ENCODE results near the gene AGR3. TPM values are rescaled to one million over a fixed set of nuclear protein-coding genes. Genes with fewer than 3 reads are reported as not detected.

The AGR3 gene
- not detected in 2 replicates for total RNA-seq

DNA sequence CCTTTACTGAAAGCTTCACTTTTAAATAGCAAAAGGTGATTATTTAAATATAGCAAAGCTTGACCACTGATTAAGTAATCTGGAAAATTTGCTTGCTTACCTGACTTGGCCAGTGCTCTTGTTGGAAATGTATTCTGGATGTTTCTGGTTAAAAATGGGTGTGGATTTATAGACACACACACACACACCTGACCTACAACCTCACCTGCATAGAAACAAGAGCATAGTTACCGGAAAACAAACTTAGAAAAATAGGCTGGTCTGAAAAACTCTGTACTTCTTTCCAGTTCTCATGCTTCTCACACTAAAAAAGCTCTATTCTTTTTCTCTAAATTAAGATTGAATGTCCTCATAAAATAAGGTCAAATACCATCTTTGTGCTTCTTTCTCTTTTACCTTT lies at the start of gene AGR3:
AGR3 (minus strand) TSS at position 140 of the 400 bp plus-strand sequence. CDS start 3,365 bp downstream, outside the sequence.
- Histone ChIP-seq H3K27ac (ENCODE audit: low read depth, low read length) (no peak within 1 kb of the TSS), H3K9me3 (ENCODE audit: low read depth, low read length) (no peaks in the 10 kb centered on the region), H3K79me2 (ENCODE audit: insufficient read depth, low read length) (no peaks in the 10 kb centered on the region), H3K4me1 (ENCODE audit: insufficient read depth, low read length) (no peaks in the 10 kb centered on the region), H2AFZ (ENCODE audit: low read length) (peak within 1 kb of the TSS; percentile 46), H3K4me3 (ENCODE audit: insufficient read depth, low read length) (no peak within 1 kb of the TSS), H4K20me1 (ENCODE audit: insufficient read depth, low read length) (no peaks in the 10 kb centered on the region), H3K36me3 (ENCODE audit: insufficient read depth, low read length) (no peaks in the 10 kb centered on the region), H3K27me3 (ENCODE audit: insufficient read depth, low read length) (no peaks in the 10 kb centered on the region), H3K4me2 (ENCODE audit: insufficient read depth, low read length) (no peak within 1 kb of the TSS)
- DNase-seq (ENCODE audit: insufficient read length, low spot score, missing footprints), result no peak
- TF ChIP-seq, protein P1, sequence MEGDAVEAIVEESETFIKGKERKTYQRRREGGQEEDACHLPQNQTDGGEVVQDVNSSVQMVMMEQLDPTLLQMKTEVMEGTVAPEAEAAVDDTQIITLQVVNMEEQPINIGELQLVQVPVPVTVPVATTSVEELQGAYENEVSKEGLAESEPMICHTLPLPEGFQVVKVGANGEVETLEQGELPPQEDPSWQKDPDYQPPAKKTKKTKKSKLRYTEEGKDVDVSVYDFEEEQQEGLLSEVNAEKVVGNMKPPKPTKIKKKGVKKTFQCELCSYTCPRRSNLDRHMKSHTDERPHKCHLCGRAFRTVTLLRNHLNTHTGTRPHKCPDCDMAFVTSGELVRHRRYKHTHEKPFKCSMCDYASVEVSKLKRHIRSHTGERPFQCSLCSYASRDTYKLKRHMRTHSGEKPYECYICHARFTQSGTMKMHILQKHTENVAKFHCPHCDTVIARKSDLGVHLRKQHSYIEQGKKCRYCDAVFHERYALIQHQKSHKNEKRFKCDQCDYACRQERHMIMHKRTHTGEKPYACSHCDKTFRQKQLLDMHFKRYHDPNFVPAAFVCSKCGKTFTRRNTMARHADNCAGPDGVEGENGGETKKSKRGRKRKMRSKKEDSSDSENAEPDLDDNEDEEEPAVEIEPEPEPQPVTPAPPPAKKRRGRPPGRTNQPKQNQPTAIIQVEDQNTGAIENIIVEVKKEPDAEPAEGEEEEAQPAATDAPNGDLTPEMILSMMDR (IDR thresholded peaks at IDR 0.05; ENCODE audit: extremely low read depth, low read depth, low read length), result no peak

DNA sequence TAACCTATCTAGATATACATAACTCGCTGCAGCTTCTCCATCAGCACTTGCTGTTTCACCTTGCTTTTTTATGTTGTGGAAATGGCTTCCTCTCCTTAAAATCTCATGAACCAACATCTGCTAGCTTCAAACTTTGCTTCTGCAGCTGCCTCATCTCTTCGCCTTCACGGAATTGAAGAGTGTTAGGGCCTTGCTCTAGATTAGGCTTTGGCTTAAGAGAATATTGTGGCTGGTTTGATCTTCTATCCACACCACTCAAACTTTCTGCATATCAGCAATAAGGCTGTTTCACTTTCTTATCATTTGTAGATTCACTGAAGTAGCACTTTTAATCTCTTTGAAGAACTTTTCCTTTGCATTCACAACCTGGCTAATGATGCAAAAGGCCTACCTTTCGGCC lies 49.2 kb upstream of the AGR3 start:
- TF ChIP-seq, protein P1 (IDR thresholded peaks at IDR 0.05; ENCODE audit: extremely low read depth, low read depth, low read length), result no peak
- H3K27me3 ChIP-seq (ENCODE audit: insufficient read depth, low read length), result no peaks in the 10 kb centered on the region
- no peak overlapping the region for H2AFZ ChIP-seq (ENCODE audit: low read length)
- DNase-seq (ENCODE audit: insufficient read length, low spot score, missing footprints), result no peak
- no peaks in the 10 kb centered on the region for H3K9me3 ChIP-seq (ENCODE audit: low read depth, low read length)
- no peaks in the 10 kb centered on the region for H3K36me3 ChIP-seq (ENCODE audit: insufficient read depth, low read length)
- H3K79me2 ChIP-seq (ENCODE audit: insufficient read depth, low read length), result no peaks in the 10 kb centered on the region
- no peaks in the 10 kb centered on the region for H4K20me1 ChIP-seq (ENCODE audit: insufficient read depth, low read length)
- H3K4me2 ChIP-seq (ENCODE audit: insufficient read depth, low read length), result no peak overlapping the region
- H3K4me3 ChIP-seq (ENCODE audit: insufficient read depth, low read length), result no peak overlapping the region
- peaks cover 20% of the 10 kb centered on the region for H3K4me1 ChIP-seq (ENCODE audit: insufficient read depth, low read length)
- no peak overlapping the region for H3K27ac ChIP-seq (ENCODE audit: low read depth, low read length)

DNA sequence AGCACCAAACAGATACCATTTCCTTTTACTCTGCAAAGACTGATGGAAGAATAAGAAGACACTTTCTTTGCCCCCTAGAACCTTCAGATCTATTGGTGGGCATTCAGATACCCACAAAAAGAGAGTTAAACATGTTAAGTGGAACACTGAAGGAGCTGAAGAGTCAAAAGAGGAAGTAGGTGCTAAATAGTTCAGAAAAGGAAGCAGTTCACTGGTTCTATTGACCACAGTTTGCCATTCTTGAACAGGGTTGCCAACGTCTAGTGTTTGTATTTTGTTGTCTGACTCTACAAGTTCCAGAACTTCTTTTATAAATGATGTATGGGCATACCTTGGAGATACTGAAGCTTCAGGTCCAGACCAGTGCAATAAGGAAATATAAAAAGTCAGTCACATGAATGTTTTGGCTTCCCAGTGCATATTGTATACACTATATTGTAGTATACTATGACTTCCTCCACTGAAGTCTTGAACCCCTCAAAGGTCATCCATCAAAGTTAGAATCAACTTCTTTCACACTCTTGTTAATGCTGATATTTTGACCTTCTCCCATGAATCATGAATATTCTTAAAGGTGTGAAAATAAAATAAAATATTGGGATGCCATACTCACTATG lies 47.5 kb upstream of the AGR3 start:
- Histone ChIP-seq H3K36me3 (ENCODE audit: insufficient read depth, low read length) (no peaks in the 10 kb centered on the region), H2AFZ (ENCODE audit: low read length) (peak overlapping the region; percentile 21), H3K27me3 (ENCODE audit: insufficient read depth, low read length) (no peaks in the 10 kb centered on the region), H3K4me1 (ENCODE audit: insufficient read depth, low read length) (peaks cover 7% of the 10 kb centered on the region), H3K4me3 (ENCODE audit: insufficient read depth, low read length) (no peak overlapping the region), H3K9me3 (ENCODE audit: low read depth, low read length) (no peaks in the 10 kb centered on the region), H3K79me2 (ENCODE audit: insufficient read depth, low read length) (no peaks in the 10 kb centered on the region), H4K20me1 (ENCODE audit: insufficient read depth, low read length) (no peaks in the 10 kb centered on the region), H3K27ac (ENCODE audit: low read depth, low read length) (no peak overlapping the region), H3K4me2 (ENCODE audit: insufficient read depth, low read length) (no peak overlapping the region)
- TF ChIP-seq, protein P1 (IDR thresholded peaks at IDR 0.05; ENCODE audit: extremely low read depth, low read depth, low read length), result no peak
- DNase-seq (ENCODE audit: insufficient read length, low spot score, missing footprints), result no peak

DNA sequence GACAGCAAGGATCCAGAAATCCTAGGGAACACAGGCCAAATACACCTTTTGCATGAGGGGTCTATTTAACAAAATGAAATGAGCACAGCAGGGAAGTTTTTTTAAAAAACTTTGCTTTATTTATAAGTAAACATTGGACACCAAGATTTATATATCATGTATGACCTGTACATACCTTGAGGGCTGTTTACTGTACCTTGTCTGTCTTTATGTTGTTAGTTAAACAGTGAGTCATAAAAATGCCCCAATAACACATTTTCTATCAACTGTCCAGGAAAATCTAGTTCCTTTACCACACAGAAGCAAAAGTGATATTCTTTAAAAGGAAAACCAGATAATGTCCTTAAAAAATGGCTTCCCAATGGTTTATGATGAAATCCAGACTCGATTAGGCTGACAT lies 45.1 kb upstream of the AGR3 start:
- Histone ChIP-seq H2AFZ (ENCODE audit: low read length) (peak overlapping the region; percentile 67), H3K79me2 (ENCODE audit: insufficient read depth, low read length) (no peaks in the 10 kb centered on the region), H3K9me3 (ENCODE audit: low read depth, low read length) (no peaks in the 10 kb centered on the region), H3K4me3 (ENCODE audit: insufficient read depth, low read length) (no peak overlapping the region), H3K4me1 (ENCODE audit: insufficient read depth, low read length) (peaks cover 3% of the 10 kb centered on the region), H3K36me3 (ENCODE audit: insufficient read depth, low read length) (no peaks in the 10 kb centered on the region), H3K27ac (ENCODE audit: low read depth, low read length) (no peak overlapping the region), H3K4me2 (ENCODE audit: insufficient read depth, low read length) (no peak overlapping the region), H3K27me3 (ENCODE audit: insufficient read depth, low read length) (no peaks in the 10 kb centered on the region), H4K20me1 (ENCODE audit: insufficient read depth, low read length) (no peaks in the 10 kb centered on the region)
- TF ChIP-seq, protein P1 (IDR thresholded peaks at IDR 0.05; ENCODE audit: extremely low read depth, low read depth, low read length), result no peak
- DNase-seq (ENCODE audit: insufficient read length, low spot score, missing footprints), result no peak

Measured in osteoblast (primary cell).